OCI-LY1 (cell line): ENCODE measurements around the gene CENPC.

ENCODE experiments used
- CTCF ChIP-seq: fragments of 200-600 bp; sonication (generic), shearing (Covaris generic); IDR thresholded peaks from 2 replicates; pipeline ENCODE4 v1.5.1; 2017; ENCODE audit warnings: mild to moderate bottlenecking, antibody characterized with exemption, low read length, moderate library complexity, mixed read lengths
- EZH2 ChIP-seq: fragments of 200-600 bp; sonication (generic), shearing (Covaris generic); IDR thresholded peaks from 2 replicates; pipeline ENCODE4 v1.8.0; 2017; ENCODE audit warnings: borderline replicate concordance, mixed run types, mild to moderate bottlenecking, antibody characterized with exemption, low read length, moderate library complexity, mixed read lengths

- TF ChIP-seq CTCF, result no peak
- no peak for TF ChIP-seq EZH2
Observed at GRCh38 chr4:67520141-67520540, 25.2 kb downstream of the CENPC start.
